ENCODE measurements around the gene CHP2. TPM values are rescaled to one million over a fixed set of nuclear protein-coding genes. Genes with fewer than 3 reads are reported as not detected.

CHP2 gene
- total RNA-seq: not detected in 2 replicates
- long read RNA-seq: 0 reads

- H3K4me3 Mint-ChIP-seq (ENCODE audit: unreplicated experiment): no peak within 1 kb of the TSS
- H3K27ac Mint-ChIP-seq (ENCODE audit: unreplicated experiment): no peak within 1 kb of the TSS
- no peaks in the 10 kb centered on the region for H3K4me1 Mint-ChIP-seq (ENCODE audit: unreplicated experiment)
- DNase-seq (ENCODE audit: extremely low spot score, unreplicated experiment): peak; percentile 84
- no peaks in the 10 kb centered on the region for H3K27me3 Mint-ChIP-seq (ENCODE audit: unreplicated experiment)
- H3K9me3 Mint-ChIP-seq (ENCODE audit: unreplicated experiment): peaks cover 5% of the 10 kb centered on the region
- no peak for TF ChIP-seq CTCF (IDR thresholded peaks at IDR 0.05)
- no peaks in the 10 kb centered on the region for H3K36me3 Mint-ChIP-seq (ENCODE audit: unreplicated experiment)
Observed at GRCh38 chr16:23754594-23755483, at the start of gene CHP2. CHP2 (plus strand) TSS chr16:23755026; CDS start chr16:23755050, 24 bp downstream.

- H3K27me3 Mint-ChIP-seq (ENCODE audit: unreplicated experiment): peaks cover 21% of the 10 kb centered on the region
- DNase-seq (ENCODE audit: extremely low spot score, unreplicated experiment): no peak
- no peak overlapping the region for H3K27ac Mint-ChIP-seq (ENCODE audit: unreplicated experiment)
- no peak for TF ChIP-seq CTCF (IDR thresholded peaks at IDR 0.05)
- H3K4me3 Mint-ChIP-seq (ENCODE audit: unreplicated experiment): no peak overlapping the region
- no peaks in the 10 kb centered on the region for H3K36me3 Mint-ChIP-seq (ENCODE audit: unreplicated experiment)
- H3K9me3 Mint-ChIP-seq (ENCODE audit: unreplicated experiment): peaks cover 19% of the 10 kb centered on the region
- no peaks in the 10 kb centered on the region for H3K4me1 Mint-ChIP-seq (ENCODE audit: unreplicated experiment)
Observed at GRCh38 chr16:23705517-23705902, 49.3 kb upstream of the CHP2 start.

- TF ChIP-seq CTCF (IDR thresholded peaks at IDR 0.05): no peak
- H3K4me1 Mint-ChIP-seq (ENCODE audit: unreplicated experiment): no peaks in the 10 kb centered on the region
Observed at GRCh38 chr16:23706439-23706838, 48.4 kb upstream of the CHP2 start.

GRCh38 chr16:23709536-23709935 lies 45.3 kb upstream of the CHP2 start:
- no peak for DNase-seq (ENCODE audit: extremely low spot score, unreplicated experiment)
- Mint-ChIP-seq H3K9me3 (ENCODE audit: unreplicated experiment) (peaks cover 5% of the 10 kb centered on the region), H3K27ac (ENCODE audit: unreplicated experiment) (no peak overlapping the region), H3K27me3 (ENCODE audit: unreplicated experiment) (peaks cover 28% of the 10 kb centered on the region), H3K36me3 (ENCODE audit: unreplicated experiment) (no peaks in the 10 kb centered on the region), H3K4me3 (ENCODE audit: unreplicated experiment) (no peak overlapping the region), H3K4me1 (ENCODE audit: unreplicated experiment) (no peaks in the 10 kb centered on the region)
- no peak for TF ChIP-seq CTCF (IDR thresholded peaks at IDR 0.05)

More at GRCh38 chr16:23706439-23706838, 48.4 kb upstream of the CHP2 start:
- Mint-ChIP-seq H3K36me3 (ENCODE audit: unreplicated experiment) (no peaks in the 10 kb centered on the region), H3K4me3 (ENCODE audit: unreplicated experiment) (no peak overlapping the region), H3K27me3 (ENCODE audit: unreplicated experiment) (peaks cover 23% of the 10 kb centered on the region), H3K27ac (ENCODE audit: unreplicated experiment) (no peak overlapping the region), H3K9me3 (ENCODE audit: unreplicated experiment) (peaks cover 19% of the 10 kb centered on the region)
- no peak for DNase-seq (ENCODE audit: extremely low spot score, unreplicated experiment)

- peaks cover 5% of the 10 kb centered on the region for H3K9me3 Mint-ChIP-seq (ENCODE audit: unreplicated experiment)
- no peak overlapping the region for H3K27ac Mint-ChIP-seq (ENCODE audit: unreplicated experiment)
- no peak for TF ChIP-seq CTCF (IDR thresholded peaks at IDR 0.05)
- no peak for DNase-seq (ENCODE audit: extremely low spot score, unreplicated experiment)
- H3K27me3 Mint-ChIP-seq (ENCODE audit: unreplicated experiment): peaks cover 33% of the 10 kb centered on the region
- no peaks in the 10 kb centered on the region for H3K4me1 Mint-ChIP-seq (ENCODE audit: unreplicated experiment)
- no peaks in the 10 kb centered on the region for H3K36me3 Mint-ChIP-seq (ENCODE audit: unreplicated experiment)
- H3K4me3 Mint-ChIP-seq (ENCODE audit: unreplicated experiment): no peak overlapping the region
Observed at GRCh38 chr16:23710008-23710407, 44.8 kb upstream of the CHP2 start.
